Astrocyte (in vitro differentiated cells and primary cell): ENCODE measurements around the gene CSNK1D.

Source experiments
- CTCF ChIP-seq: IDR thresholded peaks from 2 replicates; pipeline ENCODE4 v1.5.1; 2011; ENCODE audit warnings: low read depth, mild to moderate bottlenecking, inconsistent platforms, low read length, moderate library complexity; ENCODE audit not compliant: insufficient read depth
- EZH2 ChIP-seq: IDR thresholded peaks from 2 replicates; pipeline ENCODE4 v1.6.1; 2012; ENCODE audit warnings: mild to moderate bottlenecking, low read length, inconsistent platforms; ENCODE audit not compliant: insufficient read depth

DNA sequence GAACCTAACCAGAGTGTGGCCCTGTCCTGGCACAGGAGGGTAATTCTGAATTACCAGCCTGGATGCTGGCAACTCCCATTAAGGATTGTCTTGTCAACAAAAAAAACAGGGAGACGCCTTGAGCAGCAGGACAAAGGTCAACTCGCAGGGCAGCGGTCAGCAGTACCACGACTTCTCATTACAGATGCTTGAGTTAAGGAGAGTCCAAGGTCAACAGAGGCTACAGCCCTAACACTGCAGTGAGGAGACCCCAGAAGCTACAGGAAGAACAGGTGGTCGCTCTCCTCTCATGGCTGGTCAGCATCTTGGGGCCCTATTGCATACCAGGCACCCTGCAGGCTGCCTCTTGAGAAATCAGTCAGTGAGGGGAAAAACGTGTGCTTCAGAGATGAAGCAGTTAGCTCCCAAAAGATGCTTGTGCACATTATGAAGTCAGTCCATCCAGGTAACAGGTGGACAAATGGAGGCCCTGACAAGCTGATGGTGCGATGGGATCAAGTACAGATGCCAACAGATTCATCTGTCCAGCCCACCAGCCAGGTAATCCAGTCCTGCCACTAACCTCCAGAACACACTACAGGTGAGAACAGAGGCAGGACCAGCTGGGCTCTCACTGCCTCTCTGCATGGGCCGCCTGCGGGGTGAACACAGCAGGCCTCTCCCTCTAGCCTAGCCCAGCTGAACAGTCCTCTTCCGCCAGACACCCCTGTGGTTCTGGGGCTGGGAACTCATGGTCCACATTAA, 4.2 kb downstream of the CSNK1D start:
- TF ChIP-seq CTCF (no peak), EZH2 (no peak)
